Smooth muscle cell of the umbilical artery (primary cell): Measurements from ENCODE around the gene SMARCA1. TPM values are rescaled to one million over a fixed set of nuclear protein-coding genes. Genes with fewer than 3 reads are reported as not detected.

Experiments used
- total RNA-seq: library from RNA; depleted of rRNA; stranded (reverse); fragments of >200 nt; gene quantifications from 2 replicates; pipeline ENCODE4 v1.2.3, GENCODE V29; 2014

SMARCA1 gene, protein sequence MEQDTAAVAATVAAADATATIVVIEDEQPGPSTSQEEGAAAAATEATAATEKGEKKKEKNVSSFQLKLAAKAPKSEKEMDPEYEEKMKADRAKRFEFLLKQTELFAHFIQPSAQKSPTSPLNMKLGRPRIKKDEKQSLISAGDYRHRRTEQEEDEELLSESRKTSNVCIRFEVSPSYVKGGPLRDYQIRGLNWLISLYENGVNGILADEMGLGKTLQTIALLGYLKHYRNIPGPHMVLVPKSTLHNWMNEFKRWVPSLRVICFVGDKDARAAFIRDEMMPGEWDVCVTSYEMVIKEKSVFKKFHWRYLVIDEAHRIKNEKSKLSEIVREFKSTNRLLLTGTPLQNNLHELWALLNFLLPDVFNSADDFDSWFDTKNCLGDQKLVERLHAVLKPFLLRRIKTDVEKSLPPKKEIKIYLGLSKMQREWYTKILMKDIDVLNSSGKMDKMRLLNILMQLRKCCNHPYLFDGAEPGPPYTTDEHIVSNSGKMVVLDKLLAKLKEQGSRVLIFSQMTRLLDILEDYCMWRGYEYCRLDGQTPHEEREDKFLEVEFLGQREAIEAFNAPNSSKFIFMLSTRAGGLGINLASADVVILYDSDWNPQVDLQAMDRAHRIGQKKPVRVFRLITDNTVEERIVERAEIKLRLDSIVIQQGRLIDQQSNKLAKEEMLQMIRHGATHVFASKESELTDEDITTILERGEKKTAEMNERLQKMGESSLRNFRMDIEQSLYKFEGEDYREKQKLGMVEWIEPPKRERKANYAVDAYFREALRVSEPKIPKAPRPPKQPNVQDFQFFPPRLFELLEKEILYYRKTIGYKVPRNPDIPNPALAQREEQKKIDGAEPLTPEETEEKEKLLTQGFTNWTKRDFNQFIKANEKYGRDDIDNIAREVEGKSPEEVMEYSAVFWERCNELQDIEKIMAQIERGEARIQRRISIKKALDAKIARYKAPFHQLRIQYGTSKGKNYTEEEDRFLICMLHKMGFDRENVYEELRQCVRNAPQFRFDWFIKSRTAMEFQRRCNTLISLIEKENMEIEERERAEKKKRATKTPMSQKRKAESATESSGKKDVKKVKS
- 86.4 and 115 TPM in 2 replicates for total RNA-seq

DNA sequence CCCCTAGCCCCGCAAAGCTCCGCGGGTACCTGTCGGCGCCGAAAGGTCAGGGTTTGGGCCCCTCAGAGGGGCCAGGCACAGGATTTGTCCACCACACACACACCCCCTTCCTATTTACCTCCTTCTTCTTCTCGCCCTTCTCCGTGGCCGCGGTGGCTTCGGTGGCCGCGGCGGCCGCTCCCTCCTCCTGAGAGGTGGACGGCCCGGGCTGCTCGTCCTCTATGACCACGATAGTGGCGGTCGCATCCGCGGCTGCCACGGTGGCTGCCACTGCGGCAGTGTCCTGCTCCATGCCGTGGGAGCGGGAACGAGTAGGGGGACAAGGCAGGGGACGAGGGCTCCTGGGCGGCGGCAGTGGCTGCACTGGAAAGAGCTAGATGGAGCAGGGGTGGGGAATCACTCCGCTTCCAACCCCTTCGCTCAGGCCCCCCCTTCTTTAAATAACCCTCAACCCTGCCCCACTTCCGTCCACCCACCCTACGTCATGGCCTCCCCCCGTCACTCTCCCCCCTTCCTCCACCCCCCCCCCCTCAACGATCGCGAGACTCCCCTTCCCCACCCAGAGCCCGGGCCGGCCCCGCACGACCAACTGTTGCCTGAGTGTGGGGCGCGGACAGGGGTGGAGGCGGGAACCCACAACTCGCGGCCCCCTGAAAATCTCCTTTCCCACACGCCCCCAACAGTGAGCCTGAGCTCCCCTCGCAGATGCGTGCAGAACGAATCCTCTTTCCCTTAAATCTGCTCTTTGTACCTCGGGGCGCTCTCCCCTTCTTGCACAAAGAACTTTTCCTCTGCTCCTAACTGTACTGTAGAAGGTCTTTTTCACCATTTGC, at the start of gene SMARCA1:
Gene SMARCA1 (minus strand): TSS at position 412 of the 833 bp plus-strand sequence. CDS start 120 bp downstream, at position 292.

DNA sequence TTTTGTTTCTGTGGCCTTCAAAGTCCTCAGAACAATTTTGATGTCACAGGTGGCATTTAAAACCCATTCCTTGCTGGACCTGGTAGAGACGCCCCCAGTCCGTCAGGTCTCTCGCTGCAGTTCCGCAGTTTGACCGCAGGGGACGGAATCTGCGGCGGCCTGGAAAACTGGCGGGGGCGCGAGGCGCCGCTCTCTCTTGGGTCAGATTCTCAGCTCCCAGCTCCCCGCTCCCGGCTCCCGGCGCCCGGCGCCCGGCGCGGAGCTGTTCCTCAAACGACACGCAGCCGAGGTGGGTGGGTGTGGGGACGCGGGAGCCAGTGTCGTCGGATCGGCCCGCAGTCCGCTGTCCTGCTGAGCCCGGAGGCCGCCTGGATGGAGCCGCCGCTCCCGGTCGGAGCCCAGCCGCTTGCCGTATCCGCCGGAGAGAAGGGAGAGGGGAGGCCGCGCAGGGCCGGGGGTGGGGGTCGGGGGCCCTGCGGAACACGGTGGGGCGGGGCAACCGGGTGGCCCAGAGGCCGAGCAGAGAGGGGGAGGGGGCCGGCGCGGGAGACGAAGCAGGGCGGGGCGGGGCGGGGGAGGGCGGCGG, 16.9 kb upstream of the SMARCA1 start, which contains the start of gene OCRL:
Gene OCRL (plus strand): TSS at position 192 of the 586 bp plus-strand sequence. CDS start 181 bp downstream, at position 373.

Other genes with a start within 250 kb of the SMARCA1 start
- gene OCRL, start 16.8 kb upstream of the SMARCA1 start, total RNA-seq, result 30.3 and 37.0 TPM in 2 replicates
- gene APLN, start 131.5 kb upstream of the SMARCA1 start, total RNA-seq, result 0.51 and 1.2 TPM in 2 replicates
- gene XPNPEP2, start 215.5 kb upstream of the SMARCA1 start, total RNA-seq, result not detected in 2 replicates